Activated CD8-positive, alpha-beta T cell treated with anti-CD3 and anti-CD28 coated beads, Interleukin-2, amount 10 ng/mL, durations not matched to agents 7 days and 5 days (primary cell): ENCODE measurements around the gene MLH3. TPM values are rescaled to one million over a fixed set of nuclear protein-coding genes. Genes with fewer than 3 reads are reported as not detected.
"Not testable (repeated sequence)": the region's sequence is repeated elsewhere in the genome, so short reads cannot be mapped to it uniquely, and the experiment has no call there.

Experiments used
- ATAC-seq: fragments of 150-1000 bp; cut with Tn5 transposase; one replicate; pipeline ENCODE4 v1.10.0; 2021; ENCODE audit warnings: moderate library complexity
- CTCF ChIA-PET: fragments of 350-600 bp; sonication (Branson Sonifier 250); formaldehyde crosslinking; loops from one replicate; lab custom pipeline; 2021; ENCODE audit warnings: antibody characterized with exemption; lab: Charles Lee
- POLR2A ChIA-PET: fragments of 350-600 bp; sonication (Branson Sonifier 250); formaldehyde crosslinking; loops from one replicate; lab custom pipeline; 2021; ENCODE audit warnings: antibody characterized with exemption; lab: Charles Lee
- DNase-seq: peaks from one replicate; pipeline ENCODE4 v3.0.0-alpha.2; 2020
- H3K27ac Mint-ChIP-seq: one replicate; pipeline ENCODE4 v1.8.0; 2021; ENCODE audit warnings: mild to moderate bottlenecking, mixed read lengths
- H3K27me3 Mint-ChIP-seq: one replicate; pipeline ENCODE4 v1.8.0; 2021; ENCODE audit warnings: low read depth, mixed read lengths
- H3K36me3 Mint-ChIP-seq: one replicate; pipeline ENCODE4 v1.8.0; 2021; ENCODE audit warnings: low read depth, mixed read lengths
- H3K4me1 Mint-ChIP-seq: one replicate; pipeline ENCODE4 v1.8.0; 2021; ENCODE audit warnings: low read depth, mixed read lengths
- H3K4me3 Mint-ChIP-seq: one replicate; pipeline ENCODE4 v1.8.0; 2021; ENCODE audit warnings: mild to moderate bottlenecking, mixed read lengths
- H3K9me3 Mint-ChIP-seq: one replicate; pipeline ENCODE4 v1.8.0; 2022; ENCODE audit warnings: mixed read lengths; ENCODE audit not compliant: insufficient read depth
- total RNA-seq, 2 experiments: library from RNA; stranded (reverse); gene quantifications; one replicate each; pipeline ENCODE4 v1.2.3, GENCODE V29; 2021

The MLH3 gene
- total RNA-seq, 2 experiments from 2014 or later: 15.1 to 17.2 TPM

- peaks cover 37% of the 10 kb centered on the region for H3K4me1 Mint-ChIP-seq
- no peak overlapping the region for H3K4me3 Mint-ChIP-seq
- H3K27ac Mint-ChIP-seq: no peak overlapping the region
- peaks cover 72% of the 10 kb centered on the region for H3K36me3 Mint-ChIP-seq
- POLR2A ChIA-PET: interaction anchor here (0.6 kb wide), 1 partner anchor 111 kb away, joined by 3 read pairs; no protein-coding TSS in a partner anchor
- H3K9me3 Mint-ChIP-seq: peaks cover 5% of the 10 kb centered on the region
- no peak for DNase-seq
- ATAC-seq: no peak
- CTCF ChIA-PET: interaction anchor here (1.1 to 2.2 kb wide), 2 partner anchors 60 to 84 kb away, joined by 4 to 9 read pairs; no protein-coding TSS in a partner anchor
- no peaks in the 10 kb centered on the region for H3K27me3 Mint-ChIP-seq
Observed at GRCh38 chr14:75005357-75005756, 45.9 kb downstream of the MLH3 start.

- CTCF ChIA-PET: interaction anchor here (0.6 to 2.4 kb wide), 11 partner anchors 10 to 241 kb away, joined by 3 to 16 read pairs (median 5); no protein-coding TSS in a partner anchor
- peaks cover 37% of the 10 kb centered on the region for H3K4me1 Mint-ChIP-seq
- H3K27me3 Mint-ChIP-seq: no peaks in the 10 kb centered on the region
- peaks cover 5% of the 10 kb centered on the region for H3K9me3 Mint-ChIP-seq
- H3K27ac Mint-ChIP-seq: peak overlapping the region; percentile 94
- peak overlapping the region; percentile 91 for H3K4me3 Mint-ChIP-seq
- no peak for ATAC-seq
- POLR2A ChIA-PET: interaction anchor here (0.6 to 2.5 kb wide), 7 partner anchors 8 to 347 kb away, joined by 3 to 14 read pairs (median 4); partner anchors contain the start of gene ACYP1
- no peak for DNase-seq
- H3K36me3 Mint-ChIP-seq: peaks cover 54% of the 10 kb centered on the region
Observed at GRCh38 chr14:75003250-75004027, 47.8 kb downstream of the MLH3 start.

GRCh38 chr14:75002392-75003249, 48.6 kb downstream of the MLH3 start, which contains the start of gene EIF2B2:
Gene EIF2B2 (plus strand): TSS chr14:75002921. CDS start chr14:75002991, 70 bp downstream.
- peak; percentile 98 for ATAC-seq
- Mint-ChIP-seq H3K4me1 (peaks cover 35% of the 10 kb centered on the region), H3K27me3 (no peaks in the 10 kb centered on the region), H3K9me3 (peaks cover 5% of the 10 kb centered on the region), H3K27ac (peak within 1 kb of the TSS; percentile 94), H3K36me3 (peaks cover 46% of the 10 kb centered on the region), H3K4me3 (peak within 1 kb of the TSS; percentile 91)
- peak; percentile 100 for DNase-seq
- ChIA-PET POLR2A (interaction anchor here (0.6 to 2.5 kb wide), 6 partner anchors 9 to 61 kb away, joined by 3 to 14 read pairs (median 5); partner anchors contain the start of gene ACYP1), CTCF (interaction anchor here (0.6 to 2.4 kb wide), 7 partner anchors 10 to 141 kb away, joined by 4 to 16 read pairs (median 7); no protein-coding TSS in a partner anchor)

- Mint-ChIP-seq H3K27me3 (no peaks in the 10 kb centered on the region), H3K4me3 (peak overlapping the region; percentile 91), H3K9me3 (peaks cover 5% of the 10 kb centered on the region), H3K36me3 (peaks cover 40% of the 10 kb centered on the region), H3K4me1 (peaks cover 33% of the 10 kb centered on the region), H3K27ac (peak overlapping the region; percentile 94)
- CTCF ChIA-PET: no interaction called here
- POLR2A ChIA-PET: interaction anchor here (0.6 to 2.5 kb wide), 4 partner anchors 9 to 62 kb away, joined by 3 to 14 read pairs (median 5); partner anchors contain the start of genes ACYP1 and MLH3
- ATAC-seq: no peak
- no peak for DNase-seq
Observed at GRCh38 chr14:75001899-75002298, 49.4 kb downstream of the MLH3 start.

- H3K4me1 Mint-ChIP-seq: peaks cover 31% of the 10 kb centered on the region
- POLR2A ChIA-PET: interaction anchor here (2.0 kb wide), 1 partner anchor 10 kb away, joined by 6 read pairs; no protein-coding TSS in a partner anchor
- ATAC-seq (no peak), DNase-seq (no peak)
- peaks cover 5% of the 10 kb centered on the region for H3K9me3 Mint-ChIP-seq
- no peak overlapping the region for H3K27ac Mint-ChIP-seq
- no peaks in the 10 kb centered on the region for H3K27me3 Mint-ChIP-seq
- peaks cover 33% of the 10 kb centered on the region for H3K36me3 Mint-ChIP-seq
- H3K4me3 Mint-ChIP-seq: no peak overlapping the region
- CTCF ChIA-PET: no interaction called here
Observed at GRCh38 chr14:75001261-75001660, 50.0 kb downstream of the MLH3 start.

- H3K27ac Mint-ChIP-seq, H3K36me3 Mint-ChIP-seq, H3K4me3 Mint-ChIP-seq, H3K27me3 Mint-ChIP-seq, ATAC-seq, H3K9me3 Mint-ChIP-seq, POLR2A ChIA-PET, CTCF ChIA-PET, DNase-seq, H3K4me1 Mint-ChIP-seq: not testable (repeated sequence)
Observed at GRCh38 chr14:74995781-74996180, 55.5 kb downstream of the MLH3 start.

GRCh38 chr14:74994182-74994581, 57.1 kb downstream of the MLH3 start:
- H3K27me3 Mint-ChIP-seq, DNase-seq, H3K9me3 Mint-ChIP-seq, POLR2A ChIA-PET, H3K36me3 Mint-ChIP-seq, H3K4me3 Mint-ChIP-seq, H3K27ac Mint-ChIP-seq, ATAC-seq, H3K4me1 Mint-ChIP-seq, CTCF ChIA-PET: not testable (repeated sequence)

- Mint-ChIP-seq H3K27me3 (peaks cover 2% of the 10 kb centered on the region), H3K4me1 (no peaks in the 10 kb centered on the region), H3K9me3 (no peaks in the 10 kb centered on the region), H3K36me3 (no peaks in the 10 kb centered on the region), H3K27ac (no peak overlapping the region), H3K4me3 (no peak overlapping the region)
- ATAC-seq (no peak), DNase-seq (no peak)
- ChIA-PET CTCF (interaction anchor here (0.8 to 1.9 kb wide), 3 partner anchors 42 to 128 kb away, joined by 3 to 6 read pairs (median 5); no protein-coding TSS in a partner anchor), POLR2A (no interaction called here)
Observed at GRCh38 chr14:74988993-74989392, 62.3 kb downstream of the MLH3 start.

- H3K4me1 Mint-ChIP-seq: no peaks in the 10 kb centered on the region
- H3K27me3 Mint-ChIP-seq: peaks cover under 1% of the 10 kb centered on the region
- DNase-seq (no peak), ATAC-seq (no peak)
- H3K36me3 Mint-ChIP-seq: no peaks in the 10 kb centered on the region
- no peak overlapping the region for H3K27ac Mint-ChIP-seq
- H3K4me3 Mint-ChIP-seq: no peak overlapping the region
- ChIA-PET CTCF (interaction anchor here (1.6 kb wide), 1 partner anchor 100 kb away, joined by 5 read pairs; no protein-coding TSS in a partner anchor), POLR2A (no interaction called here)
- no peaks in the 10 kb centered on the region for H3K9me3 Mint-ChIP-seq
Observed at GRCh38 chr14:74988131-74988530, 63.1 kb downstream of the MLH3 start.

- CTCF ChIA-PET: no interaction called here
- H3K27ac Mint-ChIP-seq: no peak overlapping the region
- H3K4me3 Mint-ChIP-seq: no peak overlapping the region
- H3K4me1 Mint-ChIP-seq: no peaks in the 10 kb centered on the region
- DNase-seq (no peak), ATAC-seq (no peak)
- H3K9me3 Mint-ChIP-seq: no peaks in the 10 kb centered on the region
- POLR2A ChIA-PET: no interaction called here
- peaks cover 4% of the 10 kb centered on the region for H3K27me3 Mint-ChIP-seq
- H3K36me3 Mint-ChIP-seq: no peaks in the 10 kb centered on the region
Observed at GRCh38 chr14:74985806-74986205, 65.5 kb downstream of the MLH3 start.

GRCh38 chr14:74985028-74985310, 66.3 kb downstream of the MLH3 start:
- Mint-ChIP-seq H3K36me3 (no peaks in the 10 kb centered on the region), H3K27ac (no peak overlapping the region), H3K4me1 (no peaks in the 10 kb centered on the region), H3K4me3 (no peak overlapping the region), H3K9me3 (no peaks in the 10 kb centered on the region), H3K27me3 (peaks cover 4% of the 10 kb centered on the region)
- ATAC-seq (no peak), DNase-seq (no peak)
- CTCF ChIA-PET: no interaction called here
- POLR2A ChIA-PET: interaction anchor here (0.5 kb wide), 1 partner anchor 161 kb away, joined by 3 read pairs; no protein-coding TSS in a partner anchor
